Brain microvascular endothelial cell (primary cell): Measurements from ENCODE around the gene GP1BB.

Experiments used
- DNase-seq: peaks from one replicate; pipeline ENCODE4 v3.0.0-alpha.2; 2020
- H3K27ac ChIP-seq: fragments of 250-450 bp; sonication (Bioruptor Pico); 2 replicates; pipeline ENCODE4 v1.5.1; 2020; ENCODE audit warnings: mild to moderate bottlenecking, moderate library complexity
- H3K27me3 ChIP-seq: fragments of 250-450 bp; sonication (Bioruptor Pico); replicated peaks from 2 replicates; pipeline ENCODE4 v1.5.1; 2020; ENCODE audit warnings: mild to moderate bottlenecking
- H3K36me3 ChIP-seq: fragments of 250-450 bp; sonication (Bioruptor Pico); replicated peaks from 2 replicates; pipeline ENCODE4 v1.5.1; 2020; ENCODE audit warnings: mild to moderate bottlenecking
- H3K4me3 ChIP-seq: 2 replicates; pipeline ENCODE4 v1.5.1; 2011; ENCODE audit warnings: low read depth, mild to moderate bottlenecking, control low read depth, low read length, moderate library complexity
- in situ Hi-C: cut with HindIII; loops from 2 replicates; pipeline ENCODE4 v1.10.0; 2017; ENCODE audit warnings: low sequenced_read_pairs, low pct_ligation_motif_present
- TF ChIP-seq, protein P1 (sequence below): IDR thresholded peaks from 2 replicates; pipeline ENCODE4 v1.5.1; 2011; ENCODE audit warnings: low read depth, mild to moderate bottlenecking, moderate library complexity, low read length, control low read depth, inconsistent platforms; ENCODE audit errors: missing control alignments

The GP1BB gene

DNA sequence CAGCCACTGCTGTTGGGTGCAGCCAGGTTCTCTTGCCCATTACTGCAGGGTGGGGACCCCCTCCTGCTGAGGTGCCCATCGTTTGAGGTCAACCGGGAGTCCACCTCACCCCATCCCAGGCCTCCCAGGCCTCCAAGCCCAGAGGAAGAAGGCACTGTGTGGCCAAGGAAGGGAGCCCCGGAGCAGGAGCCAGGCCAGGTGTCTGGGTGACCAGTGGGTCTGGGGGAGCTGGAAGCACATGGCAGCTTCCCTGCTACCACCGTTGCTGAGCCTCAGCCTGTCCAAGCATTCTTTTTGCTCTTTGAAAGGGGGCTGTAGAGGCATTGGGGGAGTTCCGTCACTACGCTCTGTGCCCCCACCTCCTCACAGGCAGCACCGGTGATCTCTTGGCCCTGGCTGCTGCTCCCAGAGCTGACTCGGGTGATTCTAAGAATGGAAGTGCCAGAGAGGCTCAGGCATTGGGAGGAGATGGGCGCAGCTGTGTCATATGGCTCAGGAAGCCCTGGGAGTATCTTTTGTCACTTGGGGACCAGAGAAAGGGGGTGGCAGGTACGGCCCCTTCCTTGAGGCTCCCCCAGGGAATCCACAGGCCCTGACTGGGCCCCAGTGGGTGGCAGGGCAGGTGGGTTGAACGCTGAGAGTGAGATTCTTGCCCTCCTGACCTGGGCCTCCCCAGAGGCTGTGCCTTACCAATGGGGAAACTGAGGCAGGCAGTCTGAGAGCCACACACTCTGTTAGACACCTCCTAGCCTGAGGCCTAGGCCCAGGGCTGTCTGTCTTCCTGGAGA is 7.1 kb upstream of the GP1BB start:
- no peak overlapping the region for H3K4me3 ChIP-seq
- H3K27ac ChIP-seq, result no peak overlapping the region
- no peaks in the 10 kb centered on the region for H3K27me3 ChIP-seq
- in situ Hi-C loops, result no loop called here
- DNase-seq, result no peak
- peaks cover 2% of the 10 kb centered on the region for H3K36me3 ChIP-seq
- TF ChIP-seq, protein P1, sequence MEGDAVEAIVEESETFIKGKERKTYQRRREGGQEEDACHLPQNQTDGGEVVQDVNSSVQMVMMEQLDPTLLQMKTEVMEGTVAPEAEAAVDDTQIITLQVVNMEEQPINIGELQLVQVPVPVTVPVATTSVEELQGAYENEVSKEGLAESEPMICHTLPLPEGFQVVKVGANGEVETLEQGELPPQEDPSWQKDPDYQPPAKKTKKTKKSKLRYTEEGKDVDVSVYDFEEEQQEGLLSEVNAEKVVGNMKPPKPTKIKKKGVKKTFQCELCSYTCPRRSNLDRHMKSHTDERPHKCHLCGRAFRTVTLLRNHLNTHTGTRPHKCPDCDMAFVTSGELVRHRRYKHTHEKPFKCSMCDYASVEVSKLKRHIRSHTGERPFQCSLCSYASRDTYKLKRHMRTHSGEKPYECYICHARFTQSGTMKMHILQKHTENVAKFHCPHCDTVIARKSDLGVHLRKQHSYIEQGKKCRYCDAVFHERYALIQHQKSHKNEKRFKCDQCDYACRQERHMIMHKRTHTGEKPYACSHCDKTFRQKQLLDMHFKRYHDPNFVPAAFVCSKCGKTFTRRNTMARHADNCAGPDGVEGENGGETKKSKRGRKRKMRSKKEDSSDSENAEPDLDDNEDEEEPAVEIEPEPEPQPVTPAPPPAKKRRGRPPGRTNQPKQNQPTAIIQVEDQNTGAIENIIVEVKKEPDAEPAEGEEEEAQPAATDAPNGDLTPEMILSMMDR, result no peak

DNA sequence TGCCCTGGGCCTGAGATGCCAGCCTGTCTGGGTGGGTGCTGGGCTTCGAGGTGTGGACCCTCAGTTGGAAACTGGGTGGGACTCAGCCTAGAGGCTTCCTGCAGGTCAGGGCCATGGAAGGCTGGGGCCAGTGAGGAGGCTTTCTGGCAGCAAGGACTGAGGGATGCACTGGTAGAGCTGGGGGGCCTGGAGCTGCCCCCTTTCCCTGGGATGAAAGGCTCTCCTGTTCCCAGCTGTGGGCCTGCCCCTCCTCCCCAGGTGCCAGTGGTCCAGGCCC is 6.6 kb upstream of the GP1BB start:
- H3K27ac ChIP-seq, result no peak overlapping the region
- in situ Hi-C loops, result no loop called here
- no peak for DNase-seq
- TF ChIP-seq, protein P1, result no peak
- H3K36me3 ChIP-seq, result peaks cover 7% of the 10 kb centered on the region
- H3K27me3 ChIP-seq, result no peaks in the 10 kb centered on the region
- H3K4me3 ChIP-seq, result no peak overlapping the region

DNA sequence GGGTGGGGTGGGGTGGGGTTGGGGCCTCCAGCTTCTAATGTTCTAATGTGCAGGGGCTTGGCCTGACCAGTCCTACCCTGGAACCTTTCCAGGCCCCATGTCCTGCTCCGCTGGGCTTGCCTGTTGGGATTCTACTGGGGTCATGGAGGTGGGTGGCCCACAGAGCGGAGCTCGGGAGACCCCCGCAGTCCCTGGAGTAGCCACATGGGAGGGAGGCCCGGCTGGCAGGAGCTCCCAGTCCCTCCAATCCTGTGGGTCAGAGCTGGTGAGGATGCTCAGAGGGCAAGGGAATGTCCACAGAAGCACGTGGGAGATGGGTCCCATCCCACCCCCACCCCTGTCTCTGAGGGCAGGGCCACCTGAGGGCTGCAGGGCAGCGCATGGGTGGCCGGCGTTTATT is 6.2 kb upstream of the GP1BB start:
- H3K27me3 ChIP-seq, result no peaks in the 10 kb centered on the region
- peaks cover 11% of the 10 kb centered on the region for H3K36me3 ChIP-seq
- TF ChIP-seq, protein P1, result no peak
- H3K4me3 ChIP-seq, result no peak overlapping the region
- H3K27ac ChIP-seq, result no peak overlapping the region
- in situ Hi-C loops, result no loop called here
- no peak for DNase-seq

DNA sequence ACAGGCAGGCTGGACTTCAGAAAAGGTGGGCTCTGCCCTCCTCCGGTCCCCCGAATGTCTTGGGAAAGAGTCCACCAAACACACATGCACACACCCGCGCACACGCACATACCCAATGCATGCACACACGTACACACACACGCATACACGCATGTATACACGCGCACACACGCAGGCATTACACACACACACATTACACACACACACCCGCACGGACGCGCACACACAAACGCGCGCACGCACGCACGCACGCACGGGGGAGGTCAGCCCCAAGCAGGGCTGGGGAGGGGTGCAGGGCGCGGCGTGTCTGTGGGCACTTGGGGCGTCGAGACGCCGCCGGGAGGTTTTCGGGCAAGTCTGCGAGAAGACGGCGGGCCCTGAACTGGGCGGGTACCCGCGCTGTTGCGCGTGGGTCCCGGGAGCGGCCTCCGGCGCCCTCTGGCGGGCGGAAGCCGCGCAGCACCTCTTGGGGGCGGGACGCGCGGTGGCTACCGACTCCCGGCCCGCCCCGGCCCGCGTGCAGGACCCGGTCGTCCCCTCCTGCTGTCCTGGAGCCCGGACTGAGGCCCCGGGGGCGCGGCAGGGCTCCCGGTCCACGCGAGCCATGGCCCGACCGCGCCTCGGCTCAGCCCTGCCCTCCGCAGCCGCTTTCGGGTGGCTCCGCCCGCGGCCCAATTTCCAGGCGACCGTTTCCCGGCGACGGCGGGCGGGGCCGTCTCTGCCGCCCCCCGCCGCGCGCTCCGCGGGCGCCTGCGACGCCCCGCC is 5.5 kb upstream of the GP1BB start:
- DNase-seq, result peak; percentile 43
- Histone ChIP-seq H3K36me3 (peaks cover 18% of the 10 kb centered on the region), H3K27ac (no peak overlapping the region), H3K4me3 (peak overlapping the region; percentile 55), H3K27me3 (no peaks in the 10 kb centered on the region)
- TF ChIP-seq, protein P1, result peak; percentile 70
- in situ Hi-C loops, result no loop called here

DNA sequence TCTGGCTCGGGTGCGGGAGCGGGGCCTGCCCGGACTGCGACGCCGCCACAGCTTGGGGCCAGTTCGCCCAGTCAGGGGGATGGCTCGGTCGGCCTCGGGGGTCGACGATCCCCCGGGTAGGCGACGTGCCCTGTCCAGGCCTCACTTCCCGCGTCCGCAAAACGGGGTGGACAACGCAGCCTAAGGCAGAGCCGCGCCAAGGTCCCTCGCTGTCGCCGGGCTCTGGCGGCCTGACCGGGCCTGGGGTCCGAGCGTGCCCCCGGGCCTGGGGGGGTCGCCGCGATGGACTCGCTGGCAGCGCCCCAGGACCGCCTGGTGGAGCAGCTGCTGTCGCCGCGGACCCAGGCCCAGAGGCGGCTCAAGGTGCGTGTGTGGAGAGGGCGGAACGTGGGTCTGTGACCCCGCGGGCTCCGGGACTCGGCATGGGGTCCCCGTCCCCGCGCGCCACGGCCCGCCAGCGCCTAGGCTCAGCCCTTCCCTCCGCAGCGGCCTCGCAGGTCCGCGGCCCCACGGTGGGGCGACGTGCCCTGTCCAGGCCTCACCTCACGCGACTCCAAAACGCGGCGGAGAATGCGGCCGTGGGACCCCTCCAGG is 4.8 kb upstream of the GP1BB start:
- DNase-seq, result no peak
- TF ChIP-seq, protein P1, result no peak
- Histone ChIP-seq H3K4me3 (peak overlapping the region; percentile 55), H3K27ac (no peak overlapping the region), H3K27me3 (no peaks in the 10 kb centered on the region), H3K36me3 (peaks cover 18% of the 10 kb centered on the region)
- in situ Hi-C loops, result no loop called here
